Ishikawa (cell line): ENCODE measurements around the gene ABCD3.

Experiments
- CEBPB ChIP-seq: IDR thresholded peaks from 2 replicates; pipeline ENCODE4 v1.6.1; 2012
- EGR1 ChIP-seq: IDR thresholded peaks from 2 replicates; pipeline ENCODE4 v1.6.1; 2012
- EP300 ChIP-seq: IDR thresholded peaks from 2 replicates; pipeline ENCODE4 v1.6.1; 2012; ENCODE audit warnings: borderline replicate concordance
- MAX ChIP-seq: IDR thresholded peaks from 2 replicates; pipeline ENCODE4 v1.6.1; 2012
- RAD21 ChIP-seq: IDR thresholded peaks from 2 replicates; pipeline ENCODE4 v1.6.1; 2012; ENCODE audit warnings: low read depth
- TAF1 ChIP-seq: IDR thresholded peaks from 2 replicates; pipeline ENCODE4 v1.6.1; 2012; ENCODE audit warnings: low read depth, mild to moderate bottlenecking
- TEAD4 ChIP-seq: IDR thresholded peaks from 2 replicates; pipeline ENCODE4 v1.6.1; 2012
- USF1 ChIP-seq: IDR thresholded peaks from 2 replicates; pipeline ENCODE4 v1.6.1; 2012

GRCh38 chr1:94471271-94471670, 53.1 kb downstream of the ABCD3 start:
- TF ChIP-seq EP300 (no peak), EGR1 (no peak), TAF1 (no peak), USF1 (no peak), RAD21 (no peak), MAX (no peak), TEAD4 (no peak), CEBPB (no peak)
